Measurements from ENCODE around the gene LIPC.

Gene LIPC

DNA sequence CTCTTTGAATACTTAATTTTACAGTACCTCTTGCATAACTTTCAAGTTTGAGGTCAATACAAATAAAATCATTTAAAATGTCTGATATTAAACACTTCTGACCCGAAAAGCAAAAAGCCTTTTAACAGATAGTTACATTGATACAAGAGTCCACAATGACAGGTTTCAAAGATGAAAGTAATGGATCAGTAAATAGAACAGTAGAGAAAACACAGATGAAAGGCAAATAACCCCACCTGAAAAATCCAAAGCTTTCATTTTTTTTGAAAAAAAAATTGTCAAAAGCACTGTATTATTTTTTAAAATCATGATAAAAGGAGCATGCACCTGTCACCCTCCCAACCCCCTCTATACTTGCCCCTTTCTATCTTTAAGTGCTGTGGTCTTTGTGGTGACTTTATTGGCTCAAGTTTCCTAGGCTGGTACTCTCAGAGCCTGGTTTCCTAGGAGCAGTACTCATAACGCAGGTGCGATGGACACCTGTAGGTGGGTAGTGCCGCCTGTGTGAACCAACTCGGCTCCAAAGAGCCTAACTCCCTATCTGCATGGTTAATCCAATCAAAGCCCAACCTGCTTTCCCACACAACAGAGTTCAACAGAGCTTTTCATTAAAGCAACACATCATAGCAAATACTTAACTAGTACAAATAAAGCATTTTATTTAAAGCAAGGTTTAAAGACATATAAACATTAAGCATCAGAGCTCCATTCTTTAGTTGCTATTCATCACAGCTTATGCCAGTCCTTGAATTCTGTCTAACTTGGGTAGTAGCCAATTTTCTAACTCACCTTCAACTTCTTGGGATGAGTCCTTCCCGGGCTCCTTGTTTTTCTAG lies 32.2 kb downstream of the LIPC start:
- Histone ChIP-seq H3K36me3 (no peaks in the 10 kb centered on the region), H3K27me3 (no peaks in the 10 kb centered on the region), H3K4me3 (ENCODE audit: low read depth in 1 of 2, low read length in 1 of 2) (no peak overlapping the region), H3K9me3 (no peaks in the 10 kb centered on the region), H3K27ac (no peak overlapping the region), H3K4me1 (ENCODE audit: control insufficient read depth in 1 of 2, insufficient read depth in 1 of 2, low read depth in 1 of 2, low read length in 1 of 2) (peaks cover 6 to 13% of the 10 kb centered on the region in 2 experiments)
- TF ChIP-seq, protein P1, sequence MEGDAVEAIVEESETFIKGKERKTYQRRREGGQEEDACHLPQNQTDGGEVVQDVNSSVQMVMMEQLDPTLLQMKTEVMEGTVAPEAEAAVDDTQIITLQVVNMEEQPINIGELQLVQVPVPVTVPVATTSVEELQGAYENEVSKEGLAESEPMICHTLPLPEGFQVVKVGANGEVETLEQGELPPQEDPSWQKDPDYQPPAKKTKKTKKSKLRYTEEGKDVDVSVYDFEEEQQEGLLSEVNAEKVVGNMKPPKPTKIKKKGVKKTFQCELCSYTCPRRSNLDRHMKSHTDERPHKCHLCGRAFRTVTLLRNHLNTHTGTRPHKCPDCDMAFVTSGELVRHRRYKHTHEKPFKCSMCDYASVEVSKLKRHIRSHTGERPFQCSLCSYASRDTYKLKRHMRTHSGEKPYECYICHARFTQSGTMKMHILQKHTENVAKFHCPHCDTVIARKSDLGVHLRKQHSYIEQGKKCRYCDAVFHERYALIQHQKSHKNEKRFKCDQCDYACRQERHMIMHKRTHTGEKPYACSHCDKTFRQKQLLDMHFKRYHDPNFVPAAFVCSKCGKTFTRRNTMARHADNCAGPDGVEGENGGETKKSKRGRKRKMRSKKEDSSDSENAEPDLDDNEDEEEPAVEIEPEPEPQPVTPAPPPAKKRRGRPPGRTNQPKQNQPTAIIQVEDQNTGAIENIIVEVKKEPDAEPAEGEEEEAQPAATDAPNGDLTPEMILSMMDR (IDR thresholded peaks at IDR 0.05) = no peak

DNA sequence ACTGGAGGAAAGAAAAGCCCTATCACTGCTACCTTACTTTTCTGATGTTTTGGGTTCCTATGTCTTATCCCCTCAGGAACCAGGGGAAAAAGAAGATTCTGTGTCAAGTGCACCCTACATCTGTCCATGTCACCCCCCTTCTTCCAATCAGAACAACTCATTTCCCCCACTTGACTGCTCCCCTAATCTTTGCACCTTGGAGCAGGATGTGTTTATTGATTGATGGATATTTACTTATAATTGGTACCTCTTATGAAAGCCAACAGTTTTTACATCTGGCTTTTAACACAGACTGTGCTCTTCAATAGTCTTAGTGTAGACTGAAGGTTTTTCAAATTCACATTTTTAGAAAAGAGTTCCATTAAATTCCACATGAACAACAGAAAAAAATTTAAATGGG lies 33.3 kb downstream of the LIPC start:
- TF ChIP-seq, protein P1 (IDR thresholded peaks at IDR 0.05) = no peak
- Histone ChIP-seq H3K27me3 (no peaks in the 10 kb centered on the region), H3K9me3 (no peaks in the 10 kb centered on the region), H3K4me1 (ENCODE audit: control insufficient read depth in 1 of 2, insufficient read depth in 1 of 2, low read depth in 1 of 2, low read length in 1 of 2) (peaks cover 6 to 7% of the 10 kb centered on the region in 2 experiments), H3K27ac (no peak overlapping the region), H3K4me3 (ENCODE audit: low read depth in 1 of 2, low read length in 1 of 2) (no peak overlapping the region), H3K36me3 (no peaks in the 10 kb centered on the region)

DNA sequence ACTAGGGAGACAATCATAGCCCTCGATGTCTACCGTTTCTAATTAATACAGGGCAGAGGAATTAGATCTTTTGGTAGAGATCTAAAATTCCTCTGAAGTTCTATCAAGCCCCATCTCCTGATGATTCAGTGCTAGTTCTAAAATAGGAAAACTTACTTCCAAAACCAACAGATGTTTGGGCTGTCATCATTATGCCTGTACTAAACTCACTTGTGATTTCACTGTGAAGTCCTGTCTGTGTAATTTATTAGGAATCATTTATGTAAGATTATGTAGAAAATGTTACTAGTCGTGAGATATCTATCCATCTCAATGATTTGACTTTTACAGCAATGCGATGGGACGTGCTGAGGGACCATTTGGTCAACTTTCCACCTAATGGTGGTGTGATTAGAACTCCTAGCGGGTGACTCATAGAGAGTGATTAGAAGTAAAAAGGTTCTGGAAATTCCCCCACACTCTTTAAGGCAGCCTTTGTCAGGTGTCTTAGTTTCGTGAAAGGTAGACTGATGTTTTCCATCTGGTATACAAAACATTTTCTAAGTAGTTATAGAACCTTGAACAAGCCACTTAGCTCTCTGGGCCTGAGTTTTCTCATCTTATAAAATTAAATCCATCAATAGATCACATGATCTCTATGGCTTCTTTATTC lies 34.2 kb downstream of the LIPC start:
- Histone ChIP-seq H3K27me3 (no peaks in the 10 kb centered on the region), H3K36me3 (no peaks in the 10 kb centered on the region), H3K27ac (no peak overlapping the region), H3K9me3 (no peaks in the 10 kb centered on the region), H3K4me1 (ENCODE audit: control insufficient read depth in 1 of 2, insufficient read depth in 1 of 2, low read depth in 1 of 2, low read length in 1 of 2) (peaks cover 6 to 7% of the 10 kb centered on the region in 2 experiments), H3K4me3 (ENCODE audit: low read depth in 1 of 2, low read length in 1 of 2) (no peak overlapping the region)
- TF ChIP-seq, protein P1 (IDR thresholded peaks at IDR 0.05) = no peak

DNA sequence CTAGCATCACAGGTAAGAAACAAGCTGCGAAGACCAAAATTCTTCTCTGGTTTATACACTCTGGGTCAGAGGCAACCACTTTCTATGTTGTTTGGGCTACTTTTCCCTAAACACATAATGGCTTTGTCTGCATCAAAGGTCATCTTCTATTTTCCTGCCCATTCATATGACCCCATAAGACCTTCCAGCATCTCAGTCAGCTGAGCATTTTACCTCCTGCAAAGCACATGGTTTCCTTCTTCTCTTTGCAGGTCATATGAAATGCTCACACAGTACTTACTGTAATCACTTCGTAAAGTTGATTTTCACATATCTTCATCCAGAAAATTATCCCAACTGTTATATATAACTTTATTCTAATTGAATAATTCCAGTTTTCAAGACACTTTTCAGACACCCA lies 34.8 kb downstream of the LIPC start:
- TF ChIP-seq, protein P1 (IDR thresholded peaks at IDR 0.05) = no peak
- Histone ChIP-seq H3K4me3 (ENCODE audit: low read depth in 1 of 2, low read length in 1 of 2) (no peak overlapping the region), H3K27ac (no peak overlapping the region), H3K9me3 (no peaks in the 10 kb centered on the region), H3K36me3 (no peaks in the 10 kb centered on the region), H3K27me3 (no peaks in the 10 kb centered on the region), H3K4me1 (ENCODE audit: control insufficient read depth in 1 of 2, insufficient read depth in 1 of 2, low read depth in 1 of 2, low read length in 1 of 2) (peaks cover 6 to 7% of the 10 kb centered on the region in 2 experiments)

DNA sequence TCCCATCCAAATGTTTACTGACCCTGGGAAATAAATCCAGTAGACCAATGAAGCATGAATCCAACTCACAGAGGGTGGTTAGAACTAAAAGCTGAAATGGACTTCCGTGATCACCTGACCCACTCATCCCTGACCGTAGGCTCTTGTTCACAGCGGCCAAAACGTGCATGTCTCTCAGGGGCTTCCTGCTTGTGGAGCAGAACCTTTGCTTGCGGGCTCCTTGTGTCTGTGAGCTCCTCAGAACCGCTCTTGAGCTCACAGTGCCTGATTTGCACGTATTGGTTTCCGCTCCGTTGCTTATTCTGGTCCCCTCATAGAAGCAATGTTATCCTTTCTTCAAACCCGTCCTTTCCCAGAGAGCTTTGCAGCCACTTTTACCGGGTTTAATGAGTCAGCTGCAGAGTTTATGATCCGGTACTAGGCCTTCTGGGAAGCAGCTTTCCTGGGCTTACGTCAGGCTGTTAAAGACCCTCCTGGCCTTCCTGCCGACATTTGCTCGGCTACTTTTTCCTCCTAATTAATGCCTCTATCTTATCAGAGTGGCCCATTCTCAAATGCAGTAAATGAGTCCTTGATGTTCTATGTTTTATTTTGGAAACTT lies 35.4 kb downstream of the LIPC start:
- Histone ChIP-seq H3K27me3 (no peaks in the 10 kb centered on the region), H3K9me3 (no peaks in the 10 kb centered on the region), H3K4me1 (ENCODE audit: control insufficient read depth in 1 of 2, insufficient read depth in 1 of 2, low read depth in 1 of 2, low read length in 1 of 2) (peaks cover 6 to 7% of the 10 kb centered on the region in 2 experiments), H3K36me3 (no peaks in the 10 kb centered on the region), H3K4me3 (ENCODE audit: low read depth in 1 of 2, low read length in 1 of 2) (no peak overlapping the region), H3K27ac (no peak overlapping the region)
- TF ChIP-seq, protein P1 (IDR thresholded peaks at IDR 0.05) = no peak
